DLD1 (cell line): ENCODE results near the gene PANK4.
"Not testable (repeated sequence)": the region's sequence is repeated elsewhere in the genome, so short reads cannot be mapped to it uniquely, and the experiment has no call there.

ENCODE experiments used
- in situ Hi-C: cut with HindIII; loops from 2 replicates; pipeline ENCODE4 v1.10.0; 2017; ENCODE audit warnings: low sequenced_read_pairs

PANK4 gene

DNA sequence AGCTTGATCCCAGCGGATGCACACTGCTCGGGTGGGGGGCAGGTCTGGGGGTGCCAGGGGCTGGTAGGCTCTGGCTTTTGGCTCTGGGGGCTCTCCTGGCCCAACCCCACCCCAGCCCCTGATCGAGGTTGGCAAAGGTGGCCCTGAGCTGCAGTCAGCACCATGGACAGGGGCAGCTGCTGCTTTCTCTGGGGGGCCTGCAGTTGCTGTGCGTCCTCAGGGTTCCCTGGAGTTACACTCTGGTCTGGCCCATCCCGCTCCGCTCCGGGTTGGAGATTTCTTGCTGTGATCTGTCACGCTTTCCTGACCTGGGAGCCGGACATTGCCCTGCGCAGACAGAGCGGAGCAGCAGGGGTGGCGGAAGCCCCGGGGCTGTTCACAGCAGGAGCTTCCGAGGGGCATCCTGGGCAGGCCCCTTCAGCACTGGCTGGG lies 58.3 kb downstream of the PANK4 start:
- in situ Hi-C loops, result no loop called here

- in situ Hi-C loops, result no loop called here
Measured at GRCh38 chr1:2466958-2467554, 59.3 kb downstream of the PANK4 start.

DNA sequence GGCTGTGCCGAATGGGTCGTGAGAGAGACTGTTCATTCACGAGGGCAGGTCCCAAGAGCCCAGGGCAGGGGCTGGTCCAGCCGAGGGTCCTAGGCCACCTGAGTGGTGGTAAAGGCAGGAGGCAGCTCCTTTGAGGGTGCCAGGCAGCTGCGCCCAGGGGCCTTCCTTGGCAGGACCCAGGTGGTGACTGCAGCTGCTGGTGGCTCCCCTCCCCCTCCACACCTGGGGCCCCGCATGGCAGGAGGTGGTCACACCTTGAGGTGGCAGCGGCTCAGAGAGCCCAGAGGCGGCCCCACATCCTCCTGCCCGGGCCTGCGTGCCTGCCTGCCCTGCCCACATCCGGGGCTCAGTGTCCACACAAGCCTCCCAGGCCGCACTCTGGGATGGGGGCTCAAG lies 60.1 kb downstream of the PANK4 start:
- in situ Hi-C loops, result no loop called here

DNA sequence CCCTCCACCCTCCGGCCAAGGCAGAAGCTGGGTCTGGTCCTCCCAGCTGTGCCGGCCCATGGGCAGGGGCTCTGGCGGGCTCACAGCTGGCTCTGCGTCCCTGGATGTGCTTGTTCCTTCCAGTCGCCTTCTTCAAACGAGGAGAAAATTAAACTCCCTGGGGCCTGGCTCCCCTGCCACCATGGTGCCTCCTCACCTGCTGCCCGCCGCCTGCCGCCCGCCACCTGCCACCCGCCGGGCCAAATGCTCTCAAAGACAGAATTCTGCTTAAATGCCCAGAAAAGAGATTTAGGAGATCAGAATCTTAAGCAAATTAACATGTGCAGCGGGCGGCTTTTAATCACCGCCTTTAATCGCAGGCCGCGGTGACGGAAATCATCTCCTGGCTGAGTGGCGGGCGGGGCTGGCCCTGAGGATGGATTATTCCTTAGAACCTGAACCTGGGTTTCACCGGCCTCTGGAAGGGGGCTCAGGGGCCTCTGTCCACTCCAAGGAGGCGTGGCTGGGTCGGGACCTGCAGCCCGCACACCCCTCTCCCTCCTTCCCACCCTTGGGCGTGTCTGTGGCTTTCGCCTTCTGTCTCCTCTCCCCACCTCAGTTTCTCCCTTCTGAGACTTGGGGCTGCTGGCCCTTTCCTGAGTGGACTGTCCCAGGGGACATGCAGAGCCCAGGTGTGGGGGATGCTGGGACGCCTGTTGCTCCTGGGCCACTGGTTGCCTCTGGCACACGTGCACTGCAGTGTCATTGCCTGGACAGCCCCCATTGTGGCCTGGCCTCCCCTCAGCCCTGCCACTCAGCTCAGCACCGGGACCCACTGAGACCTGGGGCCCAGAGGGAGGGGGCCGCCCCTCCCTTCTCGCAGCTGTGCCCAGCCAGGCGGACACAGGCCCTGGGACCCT lies 60.8 kb downstream of the PANK4 start:
- in situ Hi-C loops, result no loop called here

GRCh38 chr1:2463396-2463795 lies 63.0 kb downstream of the PANK4 start:
- in situ Hi-C loops, result no loop called here

- in situ Hi-C loops, result no loop called here
Measured at GRCh38 chr1:2462819-2463218, 63.6 kb downstream of the PANK4 start.

DNA sequence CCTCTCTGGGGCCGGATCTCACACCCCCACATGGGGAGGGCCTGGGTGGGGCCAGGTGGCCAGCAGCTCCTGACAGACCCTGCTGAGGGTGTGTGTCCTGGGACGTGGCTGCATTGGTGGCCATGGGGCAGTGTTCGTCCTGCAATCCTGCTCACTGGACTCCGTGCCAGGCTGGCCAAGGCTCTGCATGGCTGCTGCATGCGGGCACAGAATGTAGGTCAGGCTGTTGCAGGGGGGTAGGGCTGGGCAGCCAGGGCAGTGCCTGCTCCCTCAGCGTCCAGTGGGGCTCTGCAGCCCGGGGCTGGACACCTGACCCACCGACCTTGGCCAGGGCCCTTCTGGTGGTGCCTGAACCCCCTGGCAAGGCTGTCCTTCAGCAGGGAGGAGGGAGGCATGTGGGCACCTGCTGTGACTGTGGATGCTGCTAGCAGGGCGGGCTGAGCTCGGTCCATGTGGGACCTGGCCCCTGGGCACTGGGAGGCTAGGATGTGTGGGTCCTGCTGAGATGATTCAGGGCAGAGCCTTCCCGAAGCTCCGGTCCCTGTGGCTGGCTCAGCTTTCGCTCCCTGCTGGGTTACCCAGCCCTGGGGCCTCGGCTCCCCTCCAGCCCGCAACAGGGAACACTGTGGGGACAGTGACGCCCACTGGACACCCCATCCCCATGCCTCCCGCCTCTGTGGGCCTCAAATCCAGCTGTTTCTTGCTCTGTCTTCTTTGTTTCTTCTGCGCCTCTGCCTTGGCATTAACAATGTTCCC lies 65.2 kb downstream of the PANK4 start:
- in situ Hi-C loops, result no loop called here

GRCh38 chr1:2460203-2460602 lies 66.2 kb downstream of the PANK4 start:
- in situ Hi-C loops, result no loop called here

DNA sequence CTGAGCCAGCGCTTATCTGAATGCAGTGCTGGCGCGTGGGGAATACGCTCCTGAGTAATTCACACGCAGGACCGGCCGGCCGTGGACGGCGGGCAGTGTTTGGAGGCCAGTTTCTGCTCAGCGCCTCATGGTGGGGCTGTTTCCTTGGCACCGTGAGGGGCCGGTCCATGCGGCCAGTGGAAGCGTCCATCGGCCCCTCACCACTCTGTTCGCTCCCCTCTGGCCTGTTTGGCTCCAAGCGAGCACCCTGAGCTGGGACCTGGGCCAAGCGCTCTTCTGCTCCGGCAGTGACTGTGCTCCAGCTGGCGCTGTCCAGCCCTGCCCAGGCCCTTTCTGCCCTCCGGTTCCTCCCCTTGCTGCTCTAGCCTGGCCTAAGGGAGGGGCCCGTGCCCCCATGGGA lies 66.6 kb downstream of the PANK4 start:
- in situ Hi-C loops, result no loop called here

- in situ Hi-C loops, result not testable (repeated sequence)
Measured at GRCh38 chr1:2459102-2459753, 67.2 kb downstream of the PANK4 start.

- in situ Hi-C loops, result no loop called here
Measured at GRCh38 chr1:2458687-2459086, 67.7 kb downstream of the PANK4 start.
